ENCODE data around the gene RAB11B. TPM values are rescaled to one million over a fixed set of nuclear protein-coding genes. Genes with fewer than 3 reads are reported as not detected.
"Not testable (repeated sequence)": the region's sequence is repeated elsewhere in the genome, so short reads cannot be mapped to it uniquely, and the experiment has no call there.

RAB11B gene
- polyA plus RNA-seq, 3 donors, result 80.4 to 105 (median 86.1) TPM

- peak overlapping the region; percentile 100 for H3K27ac ChIP-seq (ENCODE audit: low read depth, low read length)
- 0 to 1% (median 0%) methylated on average over 17 to 28 of the region's 28 CpGs for WGBS, 3 donors
These were observed 439 bp downstream of the RAB11B start for GRCh38 chr19:8390617-8390981.

- H3K27ac ChIP-seq (ENCODE audit: low read depth, low read length), result peak overlapping the region; percentile 83
- whole genome bisulfite sequencing, 3 donors, result 54 to 68% (median 63%) methylated on average over 23 of the region's 23 CpGs
These were observed 1.2 kb downstream of the RAB11B start for GRCh38 chr19:8391198-8392016.

GRCh38 chr19:8392017-8392591 lies 1.9 kb downstream of the RAB11B start:
- WGBS, 3 donors, result 23 to 35% (median 25%) methylated on average over 11 of the region's 11 CpGs
- peak overlapping the region; percentile 83 for H3K27ac ChIP-seq (ENCODE audit: low read depth, low read length)

GRCh38 chr19:8393192-8393870 lies 3.2 kb downstream of the RAB11B start:
- no peak overlapping the region for H3K27ac ChIP-seq (ENCODE audit: low read depth, low read length)
- WGBS, 3 donors, result 68 to 72% (median 71%) methylated on average over 8 of the region's 8 CpGs

GRCh38 chr19:8393871-8394250 lies 3.7 kb downstream of the RAB11B start:
- 79 to 85% (median 85%) methylated on average over 8 of the region's 8 CpGs for WGBS, 3 donors

GRCh38 chr19:8395621-8396082 lies 5.5 kb downstream of the RAB11B start:
- no peak overlapping the region for H3K27ac ChIP-seq (ENCODE audit: low read depth, low read length)
- WGBS, 3 donors, result 87 to 89% (median 88%) methylated on average over 14 of the region's 14 CpGs

More at GRCh38 chr19:8393871-8394250, 3.7 kb downstream of the RAB11B start:
- H3K27ac ChIP-seq (ENCODE audit: low read depth, low read length), result no peak overlapping the region

- WGBS, 3 donors, result 67 to 91% (median 89%) methylated on average over 7 of the region's 7 CpGs
- H3K27ac ChIP-seq (ENCODE audit: low read depth, low read length), result no peak overlapping the region
These were observed 6.0 kb downstream of the RAB11B start for GRCh38 chr19:8396185-8396562.

- no peak overlapping the region for H3K27ac ChIP-seq (ENCODE audit: low read depth, low read length)
- 46 to 51% (median 51%) methylated on average over 18 to 22 of the region's 22 CpGs for WGBS, 3 donors
These were observed 6.5 kb downstream of the RAB11B start for GRCh38 chr19:8396563-8397203.

GRCh38 chr19:8397271-8397670 lies 7.1 kb downstream of the RAB11B start:
- 43 to 71% (median 45%) methylated on average over 7 of the region's 7 CpGs for WGBS, 3 donors
- no peak overlapping the region for H3K27ac ChIP-seq (ENCODE audit: low read depth, low read length)

GRCh38 chr19:8397746-8398310 lies 7.7 kb downstream of the RAB11B start:
- 70 to 81% (median 71%) methylated on average over 10 of the region's 10 CpGs for WGBS, 3 donors
- no peak overlapping the region for H3K27ac ChIP-seq (ENCODE audit: low read depth, low read length)

GRCh38 chr19:8398311-8398771 lies 8.2 kb downstream of the RAB11B start:
- no peak overlapping the region for H3K27ac ChIP-seq (ENCODE audit: low read depth, low read length)
- WGBS, 3 donors, result 45 to 58% (median 55%) methylated on average over 9 of the region's 9 CpGs

- H3K27ac ChIP-seq (ENCODE audit: low read depth, low read length), result no peak overlapping the region
- WGBS, 3 donors, result 92 to 93% (median 92%) methylated on average over 33 to 34 of the region's 34 CpGs
These were observed 9.6 kb downstream of the RAB11B start for GRCh38 chr19:8399681-8400188.

GRCh38 chr19:8401981-8402411 lies 11.8 kb downstream of the RAB11B start:
- H3K27ac ChIP-seq (ENCODE audit: low read depth, low read length), result no peak overlapping the region
- 92 to 97% (median 94%) methylated on average over 21 of the region's 21 CpGs for WGBS, 3 donors

- 72 to 85% (median 82%) methylated on average over 30 to 44 of the region's 44 CpGs for WGBS, 3 donors
These were observed 13.1 kb downstream of the RAB11B start for GRCh38 chr19:8403098-8403819.

GRCh38 chr19:8403820-8404109 lies 13.6 kb downstream of the RAB11B start:
- WGBS, 3 donors, result 73 to 92% (median 84%) methylated on average over 14 to 24 of the region's 24 CpGs
- no peak overlapping the region for H3K27ac ChIP-seq (ENCODE audit: low read depth, low read length)

More at GRCh38 chr19:8403098-8403819, 13.1 kb downstream of the RAB11B start:
- H3K27ac ChIP-seq (ENCODE audit: low read depth, low read length), result no peak overlapping the region

- H3K27ac ChIP-seq (ENCODE audit: low read depth, low read length), result no peak overlapping the region
- 83 to 87% (median 84%) methylated on average over 18 of the region's 18 CpGs for WGBS, 3 donors
These were observed 14.4 kb downstream of the RAB11B start for GRCh38 chr19:8404391-8405151.

- 87 to 90% (median 87%) methylated on average over 13 of the region's 13 CpGs for WGBS, 3 donors
- not testable (repeated sequence) for H3K27ac ChIP-seq (ENCODE audit: low read depth, low read length)
These were observed 20.6 kb downstream of the RAB11B start for GRCh38 chr19:8410718-8411117.
